ENCODE measurements around the gene FBXO39.
"Not testable (repeated sequence)": the region's sequence is repeated elsewhere in the genome, so short reads cannot be mapped to it uniquely, and the experiment has no call there.

Gene FBXO39

GRCh38 chr17:6775871-6776405, at the start of gene FBXO39:
FBXO39 (plus strand) TSS chr17:6776215; CDS start chr17:6779869, 3,654 bp downstream.
- no peak for DNase-seq

GRCh38 chr17:6729531-6729930, 46.5 kb upstream of the FBXO39 start:
- no peak for DNase-seq

GRCh38 chr17:6746665-6747064, 29.4 kb upstream of the FBXO39 start:
- DNase-seq: not testable (repeated sequence)

- DNase-seq: no peak
These were observed 27.4 kb upstream of the FBXO39 start for GRCh38 chr17:6748617-6749016.

- no peak for DNase-seq
These were observed 26.5 kb upstream of the FBXO39 start for GRCh38 chr17:6749519-6749918.

- no peak for DNase-seq
These were observed 23.7 kb upstream of the FBXO39 start for GRCh38 chr17:6752068-6752909.

GRCh38 chr17:6753006-6753445, 23.0 kb upstream of the FBXO39 start:
- no peak for DNase-seq

- DNase-seq: no peak
These were observed 22.5 kb upstream of the FBXO39 start for GRCh38 chr17:6753546-6753945.

- no peak for DNase-seq
These were observed 20.7 kb upstream of the FBXO39 start for GRCh38 chr17:6755281-6755680.

GRCh38 chr17:6755731-6756184, 20.3 kb upstream of the FBXO39 start, which contains the start of gene XAF1:
XAF1 (plus strand) TSS chr17:6756046; CDS start chr17:6756079, 33 bp downstream.
- no peak for DNase-seq

GRCh38 chr17:6756425-6757031, 19.5 kb upstream of the FBXO39 start:
- DNase-seq: no peak

GRCh38 chr17:6757747-6758146, 18.3 kb upstream of the FBXO39 start:
- no peak for DNase-seq

GRCh38 chr17:6761779-6762178, 14.2 kb upstream of the FBXO39 start:
- no peak for DNase-seq

GRCh38 chr17:6768447-6768846, 7.6 kb upstream of the FBXO39 start:
- DNase-seq: no peak

- DNase-seq: no peak
These were observed 4.0 kb upstream of the FBXO39 start for GRCh38 chr17:6772016-6772415.

GRCh38 chr17:6774906-6775305, 1.1 kb upstream of the FBXO39 start:
- not testable (repeated sequence) for DNase-seq

- no peak for DNase-seq
These were observed 3.4 kb downstream of the FBXO39 start for GRCh38 chr17:6779411-6779810.

GRCh38 chr17:6780001-6780400, 4.0 kb downstream of the FBXO39 start:
- no peak for DNase-seq

GRCh38 chr17:6780886-6781285, 4.9 kb downstream of the FBXO39 start:
- DNase-seq: no peak

GRCh38 chr17:6782244-6782643, 6.2 kb downstream of the FBXO39 start:
- no peak for DNase-seq

GRCh38 chr17:6786618-6787017, 10.6 kb downstream of the FBXO39 start:
- DNase-seq: no peak

GRCh38 chr17:6787081-6787693, 11.2 kb downstream of the FBXO39 start:
- DNase-seq: no peak

GRCh38 chr17:6789146-6789545, 13.1 kb downstream of the FBXO39 start:
- DNase-seq: no peak

Data from 8988T (cell line).